ENCODE data around the gene IFT57. TPM values are rescaled to one million over a fixed set of nuclear protein-coding genes. Genes with fewer than 3 reads are reported as not detected.

The IFT57 gene
- total and polyA plus RNA-seq, 2 of the 8 experiments (the other 6 are each of a cell fraction or from before 2014, with no cell fraction given), result 15.1 to 27.8 TPM

DNA sequence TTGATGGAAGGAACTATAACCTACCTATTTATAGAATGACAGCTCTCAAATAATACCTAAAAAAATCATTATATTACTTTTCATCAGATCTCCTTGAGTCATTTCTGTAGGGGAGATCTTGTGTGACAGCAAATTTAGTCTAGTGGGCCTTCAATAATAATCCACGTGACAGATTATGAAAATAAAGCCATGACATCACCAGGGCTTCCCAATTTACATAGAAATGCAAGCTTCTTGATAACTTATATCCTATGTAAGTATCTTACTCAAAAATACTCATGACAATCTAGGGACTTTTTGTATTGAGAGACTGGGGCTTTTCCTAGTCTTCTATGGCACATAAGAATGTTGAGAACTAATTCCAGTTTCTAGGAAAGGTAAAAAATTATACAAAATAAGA, 21.6 kb downstream of the IFT57 start:
- no peak overlapping the region for H3K18ac ChIP-seq (ENCODE audit: extremely low read depth, low read length)
- no peaks in the 10 kb centered on the region for H3K4me1 ChIP-seq (replicated peaks in 1 of 4; ENCODE audit: control insufficient read depth in 3 of 4, insufficient read depth in 4 of 4, low read length in 3 of 4)
- CTCF ChIA-PET (ENCODE audit: partially characterized antibody), result no interaction called here
- H3K27me3 ChIP-seq (replicated peaks in 1 of 4; ENCODE audit: control insufficient read depth in 3 of 4, extremely low read depth in 1 of 4, insufficient read depth in 3 of 4, low read length in 3 of 4), result no peaks in the 10 kb centered on the region
- FAIRE-seq (no peak), DNase-seq (ENCODE audit: low read depth in 1 of 2, low spot score in 2 of 2) (no peak)
- no peak overlapping the region for H2BK15ac ChIP-seq (ENCODE audit: low read length)
- H3K79me1 ChIP-seq (ENCODE audit: low read depth, low read length), result no peaks in the 10 kb centered on the region
- H3K56ac ChIP-seq (replicated peaks; ENCODE audit: insufficient read length, low read depth, low read length), result no peak overlapping the region
- H2BK5ac ChIP-seq (ENCODE audit: low read depth, low read length), result no peak overlapping the region
- no peak overlapping the region for H3K4me3 ChIP-seq (ENCODE audit: extremely low read depth in 1 of 4, insufficient read depth in 2 of 4, low read depth in 3 of 4, low read length in 4 of 4)
- H3K9me3 ChIP-seq (ENCODE audit: insufficient read depth in 2 of 2, low read depth in 1 of 2, low read length in 1 of 2), result no peaks in the 10 kb centered on the region
- no peak overlapping the region for H4K8ac ChIP-seq (ENCODE audit: extremely low read depth, insufficient read depth, low read length)
- H3K23ac ChIP-seq (ENCODE audit: insufficient read length), result no peak overlapping the region
- no peak overlapping the region for H3K4ac ChIP-seq (replicated peaks; ENCODE audit: insufficient read length, low read depth, low read length)
- H4K5ac ChIP-seq (ENCODE audit: insufficient read length, low read depth, low read length), result no peak overlapping the region
- H2BK12ac ChIP-seq (ENCODE audit: low read depth, low read length), result no peak overlapping the region
- H3K23me2 ChIP-seq (ENCODE audit: low read depth, low read length), result no peaks in the 10 kb centered on the region
- H3K27ac ChIP-seq (ENCODE audit: low read depth, low read length), result no peak overlapping the region
- H2BK120ac ChIP-seq (replicated peaks; ENCODE audit: low read depth, low read length), result no peak overlapping the region
- no peak overlapping the region for H2BK20ac ChIP-seq (ENCODE audit: low read length)
- H4K91ac ChIP-seq (replicated peaks; ENCODE audit: insufficient read length, low read length), result no peak overlapping the region
- no peak overlapping the region for H3K14ac ChIP-seq (ENCODE audit: insufficient read length)
- POLR2A ChIA-PET (ENCODE audit: partially characterized antibody), result no interaction called here
- no peaks in the 10 kb centered on the region for H3K79me2 ChIP-seq (ENCODE audit: control insufficient read depth in 1 of 2, insufficient read depth in 2 of 2, low read length in 2 of 2)
- no peak overlapping the region for H3K4me2 ChIP-seq (ENCODE audit: insufficient read depth in 1 of 2, low read depth in 2 of 2, low read length in 2 of 2)
- no peak overlapping the region for H3K9ac ChIP-seq (replicated peaks in 1 of 4; ENCODE audit: extremely low read depth in 1 of 4, low read depth in 3 of 4, low read length in 3 of 4)
- H4K20me1 ChIP-seq (replicated peaks in 1 of 2; ENCODE audit: control insufficient read depth in 1 of 2, insufficient read depth in 2 of 2, low read length in 2 of 2), result no peaks in the 10 kb centered on the region
- H2AK5ac ChIP-seq (ENCODE audit: low read depth, low read length), result no peak overlapping the region
- 86% methylated on average over 1 of the region's 1 CpG; no CpG with 5 or more reads in 1 of the 2 experiments for WGBS, 2 experiments (ENCODE audit: extremely low coverage in 1 of 2, insufficient coverage in 1 of 2, insufficient read length in 1 of 2, insufficient replicate concordance in 2 of 2, low coverage in 1 of 2, low lambda C conversion rate in 2 of 2, missing lambda C conversion rate in 1 of 2)
- no peaks in the 10 kb centered on the region for H3K36me3 ChIP-seq (ENCODE audit: control insufficient read depth in 2 of 4, insufficient read depth in 4 of 4, low read length in 3 of 4)
- no peak overlapping the region for H2AFZ ChIP-seq (ENCODE audit: low read length)
- TF ChIP-seq, protein P1, sequence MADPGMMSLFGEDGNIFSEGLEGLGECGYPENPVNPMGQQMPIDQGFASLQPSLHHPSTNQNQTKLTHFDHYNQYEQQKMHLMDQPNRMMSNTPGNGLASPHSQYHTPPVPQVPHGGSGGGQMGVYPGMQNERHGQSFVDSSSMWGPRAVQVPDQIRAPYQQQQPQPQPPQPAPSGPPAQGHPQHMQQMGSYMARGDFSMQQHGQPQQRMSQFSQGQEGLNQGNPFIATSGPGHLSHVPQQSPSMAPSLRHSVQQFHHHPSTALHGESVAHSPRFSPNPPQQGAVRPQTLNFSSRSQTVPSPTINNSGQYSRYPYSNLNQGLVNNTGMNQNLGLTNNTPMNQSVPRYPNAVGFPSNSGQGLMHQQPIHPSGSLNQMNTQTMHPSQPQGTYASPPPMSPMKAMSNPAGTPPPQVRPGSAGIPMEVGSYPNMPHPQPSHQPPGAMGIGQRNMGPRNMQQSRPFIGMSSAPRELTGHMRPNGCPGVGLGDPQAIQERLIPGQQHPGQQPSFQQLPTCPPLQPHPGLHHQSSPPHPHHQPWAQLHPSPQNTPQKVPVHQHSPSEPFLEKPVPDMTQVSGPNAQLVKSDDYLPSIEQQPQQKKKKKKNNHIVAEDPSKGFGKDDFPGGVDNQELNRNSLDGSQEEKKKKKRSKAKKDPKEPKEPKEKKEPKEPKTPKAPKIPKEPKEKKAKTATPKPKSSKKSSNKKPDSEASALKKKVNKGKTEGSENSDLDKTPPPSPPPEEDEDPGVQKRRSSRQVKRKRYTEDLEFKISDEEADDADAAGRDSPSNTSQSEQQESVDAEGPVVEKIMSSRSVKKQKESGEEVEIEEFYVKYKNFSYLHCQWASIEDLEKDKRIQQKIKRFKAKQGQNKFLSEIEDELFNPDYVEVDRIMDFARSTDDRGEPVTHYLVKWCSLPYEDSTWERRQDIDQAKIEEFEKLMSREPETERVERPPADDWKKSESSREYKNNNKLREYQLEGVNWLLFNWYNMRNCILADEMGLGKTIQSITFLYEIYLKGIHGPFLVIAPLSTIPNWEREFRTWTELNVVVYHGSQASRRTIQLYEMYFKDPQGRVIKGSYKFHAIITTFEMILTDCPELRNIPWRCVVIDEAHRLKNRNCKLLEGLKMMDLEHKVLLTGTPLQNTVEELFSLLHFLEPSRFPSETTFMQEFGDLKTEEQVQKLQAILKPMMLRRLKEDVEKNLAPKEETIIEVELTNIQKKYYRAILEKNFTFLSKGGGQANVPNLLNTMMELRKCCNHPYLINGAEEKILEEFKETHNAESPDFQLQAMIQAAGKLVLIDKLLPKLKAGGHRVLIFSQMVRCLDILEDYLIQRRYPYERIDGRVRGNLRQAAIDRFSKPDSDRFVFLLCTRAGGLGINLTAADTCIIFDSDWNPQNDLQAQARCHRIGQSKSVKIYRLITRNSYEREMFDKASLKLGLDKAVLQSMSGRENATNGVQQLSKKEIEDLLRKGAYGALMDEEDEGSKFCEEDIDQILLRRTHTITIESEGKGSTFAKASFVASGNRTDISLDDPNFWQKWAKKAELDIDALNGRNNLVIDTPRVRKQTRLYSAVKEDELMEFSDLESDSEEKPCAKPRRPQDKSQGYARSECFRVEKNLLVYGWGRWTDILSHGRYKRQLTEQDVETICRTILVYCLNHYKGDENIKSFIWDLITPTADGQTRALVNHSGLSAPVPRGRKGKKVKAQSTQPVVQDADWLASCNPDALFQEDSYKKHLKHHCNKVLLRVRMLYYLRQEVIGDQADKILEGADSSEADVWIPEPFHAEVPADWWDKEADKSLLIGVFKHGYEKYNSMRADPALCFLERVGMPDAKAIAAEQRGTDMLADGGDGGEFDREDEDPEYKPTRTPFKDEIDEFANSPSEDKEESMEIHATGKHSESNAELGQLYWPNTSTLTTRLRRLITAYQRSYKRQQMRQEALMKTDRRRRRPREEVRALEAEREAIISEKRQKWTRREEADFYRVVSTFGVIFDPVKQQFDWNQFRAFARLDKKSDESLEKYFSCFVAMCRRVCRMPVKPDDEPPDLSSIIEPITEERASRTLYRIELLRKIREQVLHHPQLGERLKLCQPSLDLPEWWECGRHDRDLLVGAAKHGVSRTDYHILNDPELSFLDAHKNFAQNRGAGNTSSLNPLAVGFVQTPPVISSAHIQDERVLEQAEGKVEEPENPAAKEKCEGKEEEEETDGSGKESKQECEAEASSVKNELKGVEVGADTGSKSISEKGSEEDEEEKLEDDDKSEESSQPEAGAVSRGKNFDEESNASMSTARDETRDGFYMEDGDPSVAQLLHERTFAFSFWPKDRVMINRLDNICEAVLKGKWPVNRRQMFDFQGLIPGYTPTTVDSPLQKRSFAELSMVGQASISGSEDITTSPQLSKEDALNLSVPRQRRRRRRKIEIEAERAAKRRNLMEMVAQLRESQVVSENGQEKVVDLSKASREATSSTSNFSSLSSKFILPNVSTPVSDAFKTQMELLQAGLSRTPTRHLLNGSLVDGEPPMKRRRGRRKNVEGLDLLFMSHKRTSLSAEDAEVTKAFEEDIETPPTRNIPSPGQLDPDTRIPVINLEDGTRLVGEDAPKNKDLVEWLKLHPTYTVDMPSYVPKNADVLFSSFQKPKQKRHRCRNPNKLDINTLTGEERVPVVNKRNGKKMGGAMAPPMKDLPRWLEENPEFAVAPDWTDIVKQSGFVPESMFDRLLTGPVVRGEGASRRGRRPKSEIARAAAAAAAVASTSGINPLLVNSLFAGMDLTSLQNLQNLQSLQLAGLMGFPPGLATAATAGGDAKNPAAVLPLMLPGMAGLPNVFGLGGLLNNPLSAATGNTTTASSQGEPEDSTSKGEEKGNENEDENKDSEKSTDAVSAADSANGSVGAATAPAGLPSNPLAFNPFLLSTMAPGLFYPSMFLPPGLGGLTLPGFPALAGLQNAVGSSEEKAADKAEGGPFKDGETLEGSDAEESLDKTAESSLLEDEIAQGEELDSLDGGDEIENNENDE (IDR thresholded peaks at IDR 0.05; ENCODE audit: insufficient replicate concordance, low read length), result no peak
